H1 (cell line): ENCODE results near the gene NSUN6. TPM values are rescaled to one million over a fixed set of nuclear protein-coding genes. Genes with fewer than 3 reads are reported as not detected.
"Not testable (repeated sequence)": the region's sequence is repeated elsewhere in the genome, so short reads cannot be mapped to it uniquely, and the experiment has no call there.

Source experiments
- CTCF ChIA-PET: fragments of 300-600 bp; sonication (Branson Sonifier 250); formaldehyde crosslinking; loops from one replicate; lab custom pipeline; 2021; ENCODE audit not compliant: partially characterized antibody; lab: Charles Lee
- POLR2A ChIA-PET: fragments of 300-600 bp; sonication (Branson Sonifier 250); formaldehyde crosslinking; loops from one replicate; lab custom pipeline; 2021; ENCODE audit warnings: inconsistent platforms; ENCODE audit not compliant: partially characterized antibody; lab: Charles Lee
- DNase-seq, 2 experiments: peaks; one replicate each; pipeline versions ENCODE4 v3.0.0 to v3.0.0-alpha.2; 2010 to 2022; ENCODE audit warnings: low spot score in 2 of 2, low read depth in 1 of 2, mixed read lengths in 1 of 2
- FAIRE-seq: peaks from 2 replicates; lab custom pipeline; 2011; peaks lifted over from hg19 to GRCh38; lab: Jason Lieb, UNC
- H2AFZ ChIP-seq: 2 replicates; pipeline ENCODE4 v1.8.1; 2012; ENCODE audit warnings: low read length, inconsistent platforms
- H2AK5ac ChIP-seq: 2 replicates; pipeline ENCODE4 v1.6.1; 2013; ENCODE audit warnings: low read depth, low read length
- H2BK120ac ChIP-seq: replicated peaks from 2 replicates; pipeline ENCODE3; 2013; ENCODE audit warnings: low read depth, low read length, inconsistent platforms
- H2BK12ac ChIP-seq: 2 replicates; pipeline ENCODE4 v1.6.1; 2013; ENCODE audit warnings: low read depth, low read length
- H2BK15ac ChIP-seq: 2 replicates; pipeline ENCODE4 v1.6.1; 2013; ENCODE audit warnings: low read length
- H2BK20ac ChIP-seq: 2 replicates; pipeline ENCODE4 v1.6.1; 2013; ENCODE audit warnings: low read length
- H2BK5ac ChIP-seq: 2 replicates; pipeline ENCODE4 v1.6.1; 2013; ENCODE audit warnings: low read depth, low read length
- H3K14ac ChIP-seq: 2 replicates; pipeline ENCODE4 v1.6.1; 2013; ENCODE audit warnings: inconsistent platforms; ENCODE audit not compliant: insufficient read length
- H3K18ac ChIP-seq: 2 replicates; pipeline ENCODE4 v1.6.1; 2013; ENCODE audit warnings: low read length; ENCODE audit errors: extremely low read depth
- H3K23ac ChIP-seq: 2 replicates; pipeline ENCODE4 v1.6.1; 2013; ENCODE audit warnings: inconsistent platforms; ENCODE audit not compliant: insufficient read length
- H3K23me2 ChIP-seq: 2 replicates; pipeline ENCODE4 v1.6.1; 2013; ENCODE audit warnings: low read depth, low read length
- H3K27ac ChIP-seq: 2 replicates; pipeline ENCODE4 v1.6.1; 2011; ENCODE audit warnings: low read depth, low read length, inconsistent platforms
- H3K27me3 ChIP-seq, 4 experiments: replicated peaks in 1 of 4; 1 replicate in 1 of 4; 2 replicates in 3 of 4; pipeline versions ENCODE4 v1.6.1 to v1.8.1; 2011 to 2013; ENCODE audit warnings: low read length in 3 of 4, mild to moderate bottlenecking in 3 of 4, inconsistent platforms in 2 of 4, mixed read lengths in 2 of 4, moderate library complexity in 1 of 4; ENCODE audit not compliant: control insufficient read depth in 3 of 4, insufficient read depth in 3 of 4; ENCODE audit errors: extremely low read depth in 1 of 4
- H3K36me3 ChIP-seq, 4 experiments: 2 replicates each; pipeline versions ENCODE4 v1.6.1 to v1.8.1; 2011 to 2013; ENCODE audit warnings: mild to moderate bottlenecking in 4 of 4, low read length in 3 of 4, moderate library complexity in 2 of 4, control low read depth in 1 of 4, inconsistent platforms in 1 of 4; ENCODE audit not compliant: insufficient read depth in 4 of 4, control insufficient read depth in 2 of 4
- H3K4ac ChIP-seq: replicated peaks from 2 replicates; pipeline ENCODE3; 2013; ENCODE audit warnings: low read length, low read depth, mixed read lengths, inconsistent platforms; ENCODE audit not compliant: insufficient read length
- H3K4me1 ChIP-seq, 4 experiments: replicated peaks in 1 of 4; 1 replicate in 1 of 4; 2 replicates in 3 of 4; pipeline versions ENCODE4 v1.6.1 to v1.8.1; 2011 to 2013; ENCODE audit warnings: low read length in 3 of 4, inconsistent platforms in 2 of 4, mixed read lengths in 1 of 4; ENCODE audit not compliant: insufficient read depth in 4 of 4, control insufficient read depth in 3 of 4
- H3K4me2 ChIP-seq, 2 experiments: 2 replicates each; pipeline versions ENCODE4 v1.6.1 to v1.8.1; 2011 to 2013; ENCODE audit warnings: low read depth in 2 of 2, low read length in 2 of 2, control low read depth in 1 of 2, inconsistent platforms in 1 of 2, mild to moderate bottlenecking in 1 of 2; ENCODE audit not compliant: insufficient read depth in 1 of 2
- H3K4me3 ChIP-seq, 4 experiments: fragments of 200-600, 300-600 bp in 1 of 4; sonication (generic), shearing (Covaris generic), sonication (Bioruptor Twin) in 1 of 4; 2 replicates each; pipeline versions ENCODE4 v1.5.1 to v1.8.1; 2011 to 2016; ENCODE audit warnings: low read length in 4 of 4, low read depth in 3 of 4, control low read depth in 2 of 4, inconsistent platforms in 2 of 4, mild to moderate bottlenecking in 2 of 4, mixed read lengths in 1 of 4, moderate library complexity in 1 of 4; ENCODE audit not compliant: insufficient read depth in 2 of 4; ENCODE audit errors: extremely low read depth in 1 of 4
- H3K56ac ChIP-seq: replicated peaks from 2 replicates; pipeline ENCODE3; 2013; ENCODE audit warnings: low read depth, mild to moderate bottlenecking, mixed read lengths, low read length, inconsistent platforms; ENCODE audit not compliant: insufficient read length
- H3K79me1 ChIP-seq: 2 replicates; pipeline ENCODE4 v1.6.1; 2013; ENCODE audit warnings: low read depth, low read length, control low read depth
- H3K79me2 ChIP-seq, 2 experiments: 2 replicates each; pipeline versions ENCODE4 v1.6.1 to v1.8.1; 2012 to 2013; ENCODE audit warnings: low read length in 2 of 2, mild to moderate bottlenecking in 2 of 2, inconsistent platforms in 1 of 2; ENCODE audit not compliant: insufficient read depth in 2 of 2, control insufficient read depth in 1 of 2
- H3K9ac ChIP-seq, 4 experiments: replicated peaks in 1 of 4; 1 replicate in 1 of 4; 2 replicates in 3 of 4; pipeline versions ENCODE4 v1.6.1 to v1.8.1; 2011 to 2013; ENCODE audit warnings: low read depth in 3 of 4, low read length in 3 of 4, control low read depth in 2 of 4, mild to moderate bottlenecking in 2 of 4, moderate library complexity in 2 of 4, inconsistent platforms in 1 of 4; ENCODE audit errors: extremely low read depth in 1 of 4
- H3K9me3 ChIP-seq, 2 experiments: 2 replicates each; pipeline versions ENCODE4 v1.6.1 to v1.8.1; 2012 to 2013; ENCODE audit warnings: mild to moderate bottlenecking in 2 of 2, moderate library complexity in 2 of 2, control low read depth in 1 of 2, inconsistent platforms in 1 of 2, low read depth in 1 of 2, low read length in 1 of 2, mixed read lengths in 1 of 2; ENCODE audit not compliant: insufficient read depth in 2 of 2
- H4K20me1 ChIP-seq, 2 experiments: replicated peaks in 1 of 2; 2 replicates each; pipeline versions ENCODE3 to v1.8.1; 2011 to 2013; ENCODE audit warnings: inconsistent platforms in 2 of 2, low read length in 2 of 2, mild to moderate bottlenecking in 1 of 2; ENCODE audit not compliant: insufficient read depth in 2 of 2, control insufficient read depth in 1 of 2
- H4K5ac ChIP-seq: 2 replicates; pipeline ENCODE4 v1.6.1; 2013; ENCODE audit warnings: low read length, low read depth, mixed read lengths, inconsistent platforms; ENCODE audit not compliant: insufficient read length
- H4K8ac ChIP-seq: 2 replicates; pipeline ENCODE4 v1.8.0; 2013; ENCODE audit warnings: mild to moderate bottlenecking, moderate library complexity, low read length, inconsistent platforms; ENCODE audit not compliant: insufficient read depth; ENCODE audit errors: extremely low read depth
- H4K91ac ChIP-seq: replicated peaks from 2 replicates; pipeline ENCODE3; 2013; ENCODE audit warnings: low read length, mixed read lengths, inconsistent platforms; ENCODE audit not compliant: insufficient read length
- WGBS, 2 experiments: shearing (Covaris generic) in 1 of 2; methylation state at CpG; one replicate each; pipeline versions ENCODE4 v1.1.6 to v1.1.7; 2013 to 2015; ENCODE audit warnings: low lambda C conversion rate in 2 of 2, mixed read lengths in 2 of 2, inconsistent platforms in 1 of 2, low coverage in 1 of 2, missing lambda C conversion rate in 1 of 2; ENCODE audit not compliant: insufficient replicate concordance in 2 of 2, insufficient coverage in 1 of 2, insufficient read length in 1 of 2; ENCODE audit errors: extremely low coverage in 1 of 2, missing lambda C conversion rate in 1 of 2; 5-methylcytosine and 5-hydroxymethylcytosine counted together
- polyA plus RNA-seq, 7 experiments: library from polyadenylated mRNA; depleted of rRNA in 3 of 7; stranded (reverse) in 5 of 7; unstranded in 2 of 7; fragments of >200 nt in 5 of 7; fragments of 200-250 nt in 2 of 7; gene quantifications; 1 replicate in 5 of 7; 2 replicates in 1 of 7; 4 replicates in 1 of 7; pipeline versions ENCODE4 v1.2.1 to v1.2.3, GENCODE V29; 2011 to 2013; ENCODE audit warnings: missing spikeins in 2 of 7, mixed read lengths in 2 of 7
- total RNA-seq: library from RNA; stranded (reverse); fragmentation: NEBNext Ultra II Directional; extraction: Animal tissue kit (Norgen Biotek cat#: 25700); gene quantifications from 2 replicates; pipeline ENCODE4 v1.2.1, GENCODE V29; 2021

Gene NSUN6
- total and polyA plus RNA-seq, 2 of the 8 experiments (the other 6 are each of a cell fraction or from before 2014, with no cell fraction given): 5.9 to 14.4 TPM

- DNase-seq, H4K8ac ChIP-seq, H3K4me1 ChIP-seq, H3K79me2 ChIP-seq, H2AK5ac ChIP-seq, H2BK20ac ChIP-seq, H3K4me2 ChIP-seq, H3K18ac ChIP-seq, H3K4ac ChIP-seq, H3K14ac ChIP-seq, H3K27ac ChIP-seq, POLR2A ChIA-PET, H4K91ac ChIP-seq, H3K4me3 ChIP-seq, H4K20me1 ChIP-seq, H2AFZ ChIP-seq, H3K23me2 ChIP-seq, H2BK12ac ChIP-seq, H4K5ac ChIP-seq, H3K27me3 ChIP-seq, H2BK15ac ChIP-seq, CTCF ChIA-PET, H3K79me1 ChIP-seq, H3K23ac ChIP-seq, H3K9ac ChIP-seq, H3K9me3 ChIP-seq, H3K56ac ChIP-seq, FAIRE-seq, H2BK5ac ChIP-seq, H3K36me3 ChIP-seq, H2BK120ac ChIP-seq: not testable (repeated sequence)
- WGBS, 2 experiments: 96% methylated on average over 1 of the region's 1 CpG; no CpG with 5 or more reads in 1 of the 2 experiments
These were observed 14.0 kb downstream of the NSUN6 start for GRCh38 chr10:18637400-18637799.
